ENCODE results near the gene GET3. TPM values are rescaled to one million over a fixed set of nuclear protein-coding genes. Genes with fewer than 3 reads are reported as not detected.

GET3 gene
- polyA plus RNA-seq, 2 of the 4 experiments (the other 2 are of a cell fraction) = 87.0 to 91.7 TPM

DNA sequence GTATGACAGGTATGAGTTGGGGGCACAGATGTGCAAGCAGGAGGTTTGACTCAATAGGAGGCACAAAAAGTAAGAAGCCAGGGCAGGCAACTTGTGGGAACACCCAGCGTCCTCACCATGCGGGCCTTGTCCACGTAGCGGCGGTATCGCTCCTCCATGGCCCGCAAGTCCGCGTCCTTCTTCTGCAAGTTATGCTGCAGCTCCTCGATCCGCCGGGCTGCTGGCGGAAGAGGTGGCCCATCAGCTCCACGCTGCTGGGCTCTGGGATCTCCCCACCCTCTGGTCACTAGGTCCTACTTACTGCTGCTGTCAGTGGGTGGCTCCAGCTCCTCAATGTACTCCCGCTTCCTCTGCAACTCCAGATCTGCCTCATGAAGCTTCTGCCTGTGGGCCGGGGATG is 27.4 kb downstream of the GET3 start:
- CTCF ChIA-PET = interaction anchor here (0.6 to 38.2 kb wide), 15 partner anchors 4 to 183 kb away, joined by 3 to 901 read pairs (median 8); partner anchors contain the start of genes BEST2, DNASE2, GET3 and HOOK2

DNA sequence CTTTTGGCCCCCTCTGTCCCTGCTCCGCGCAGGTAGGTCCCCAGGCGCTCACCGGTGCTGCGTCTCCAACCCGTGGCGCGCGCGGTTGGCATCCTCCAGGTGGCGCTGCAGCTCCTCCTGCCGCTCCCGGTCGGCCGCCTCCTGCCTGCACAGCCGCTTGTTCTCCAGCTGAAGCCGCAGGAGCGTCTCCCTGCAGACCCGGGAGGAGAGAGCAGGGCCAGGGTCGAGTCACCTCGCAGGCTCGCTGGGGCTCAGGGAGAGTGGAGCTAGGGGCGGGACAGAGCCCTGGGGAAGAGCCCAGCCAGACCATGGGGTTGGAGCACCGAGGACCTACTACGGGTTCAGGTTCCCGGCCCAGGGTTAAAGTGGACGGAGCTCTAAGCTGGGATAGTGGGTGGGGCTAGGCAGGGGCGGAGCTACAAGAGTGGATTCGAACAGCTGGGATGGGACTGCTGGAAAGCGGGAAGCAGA is 28.8 kb downstream of the GET3 start:
- 1% methylated on average over 11 of the region's 30 CpGs for WGBS (ENCODE audit: missing lambda C conversion rate)
- FAIRE-seq = no peak
- H3K4me2 ChIP-seq = peak overlapping the region; percentile 58
- peak overlapping the region; percentile 48 to 87; a peak in 5 of 6 replicates for H3K27ac ChIP-seq
- H3K4me3 ChIP-seq = peak overlapping the region; percentile 40
- H3K4me1 ChIP-seq = no peaks in the 10 kb centered on the region
- peak; percentile 97 for ATAC-seq
- ChIA-PET CTCF (interaction anchor here (0.6 to 38.2 kb wide), 32 partner anchors 3 to 328 kb away, joined by 3 to 901 read pairs (median 4); partner anchors contain the start of genes BEST2, DNASE2, GET3 and HOOK2), POLR2A (interaction anchor here (1.0 to 2.1 kb wide), 6 partner anchors 23 to 37 kb away, joined by 3 to 32 read pairs (median 3); partner anchors contain the start of genes GET3 and JUNB)
- no peaks in the 10 kb centered on the region for H3K9me3 ChIP-seq
- TF ChIP-seq ESRRA (IDR thresholded peaks at IDR 0.05; ENCODE audit: borderline replicate concordance, low read length) = no peak
- TF ChIP-seq CHD2 (IDR thresholded peaks at IDR 0.05; ENCODE audit: low read length, partially characterized antibody) = no peak
- peak; percentile 85 for TF ChIP-seq SMC3 (IDR thresholded peaks at IDR 0.05)
- TF ChIP-seq RAD21 (conservative IDR thresholded peaks at IDR 0.05 in 1 of 2, IDR thresholded peaks at IDR 0.05 in 1 of 2) = peak; percentile 69 to 80
- TF ChIP-seq ZNF302 (CRISPR knock-in tag; IDR thresholded peaks at IDR 0.05) = no peak
- TF ChIP-seq RARB (CRISPR knock-in tag; IDR thresholded peaks at IDR 0.05) = no peak
- TF ChIP-seq JUNB (IDR thresholded peaks at IDR 0.05) = no peak
- TF ChIP-seq CBX2 (IDR thresholded peaks at IDR 0.05; ENCODE audit: borderline replicate concordance, low read depth) = no peak
- no peak for TF ChIP-seq NPAS2 (CRISPR knock-in tag; IDR thresholded peaks at IDR 0.05; ENCODE audit: borderline replicate concordance)
- no peak for TF ChIP-seq POLR2AphosphoS2 (conservative IDR thresholded peaks at IDR 0.05; ENCODE audit: low read length)
- TF ChIP-seq HMGXB4 (CRISPR knock-in tag; IDR thresholded peaks at IDR 0.05; ENCODE audit: borderline replicate concordance) = no peak
- no peak for TF ChIP-seq PBX3 (IDR thresholded peaks at IDR 0.05)
- no peak for TF ChIP-seq CHD4 (IDR thresholded peaks at IDR 0.05; ENCODE audit: borderline replicate concordance)
- TF ChIP-seq, protein P1, sequence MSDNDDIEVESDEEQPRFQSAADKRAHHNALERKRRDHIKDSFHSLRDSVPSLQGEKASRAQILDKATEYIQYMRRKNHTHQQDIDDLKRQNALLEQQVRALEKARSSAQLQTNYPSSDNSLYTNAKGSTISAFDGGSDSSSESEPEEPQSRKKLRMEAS (IDR thresholded peaks at IDR 0.05) = 0 out of 2 replicates have a peak, but pooled peaks have one; percentile 31
- TF ChIP-seq JUN (IDR thresholded peaks at IDR 0.05) = peak in 1 of 2 experiments; percentile 26; a peak in 1 of 5 replicates
- no peak for TF ChIP-seq SREBF2 (IDR thresholded peaks at IDR 0.05)
- TF ChIP-seq, protein P2, sequence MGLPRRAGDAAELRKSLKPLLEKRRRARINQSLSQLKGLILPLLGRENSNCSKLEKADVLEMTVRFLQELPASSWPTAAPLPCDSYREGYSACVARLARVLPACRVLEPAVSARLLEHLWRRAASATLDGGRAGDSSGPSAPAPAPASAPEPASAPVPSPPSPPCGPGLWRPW (IDR thresholded peaks at IDR 0.05) = no peak
- TF ChIP-seq ZC3H11A (IDR thresholded peaks at IDR 0.05) = no peak
- TF ChIP-seq PHF8 (IDR thresholded peaks at IDR 0.05; ENCODE audit: borderline replicate concordance, low read depth) = no peak
- TF ChIP-seq KDM1A (IDR thresholded peaks at IDR 0.05; ENCODE audit: low read depth) = no peak
- TF ChIP-seq, protein P3, sequence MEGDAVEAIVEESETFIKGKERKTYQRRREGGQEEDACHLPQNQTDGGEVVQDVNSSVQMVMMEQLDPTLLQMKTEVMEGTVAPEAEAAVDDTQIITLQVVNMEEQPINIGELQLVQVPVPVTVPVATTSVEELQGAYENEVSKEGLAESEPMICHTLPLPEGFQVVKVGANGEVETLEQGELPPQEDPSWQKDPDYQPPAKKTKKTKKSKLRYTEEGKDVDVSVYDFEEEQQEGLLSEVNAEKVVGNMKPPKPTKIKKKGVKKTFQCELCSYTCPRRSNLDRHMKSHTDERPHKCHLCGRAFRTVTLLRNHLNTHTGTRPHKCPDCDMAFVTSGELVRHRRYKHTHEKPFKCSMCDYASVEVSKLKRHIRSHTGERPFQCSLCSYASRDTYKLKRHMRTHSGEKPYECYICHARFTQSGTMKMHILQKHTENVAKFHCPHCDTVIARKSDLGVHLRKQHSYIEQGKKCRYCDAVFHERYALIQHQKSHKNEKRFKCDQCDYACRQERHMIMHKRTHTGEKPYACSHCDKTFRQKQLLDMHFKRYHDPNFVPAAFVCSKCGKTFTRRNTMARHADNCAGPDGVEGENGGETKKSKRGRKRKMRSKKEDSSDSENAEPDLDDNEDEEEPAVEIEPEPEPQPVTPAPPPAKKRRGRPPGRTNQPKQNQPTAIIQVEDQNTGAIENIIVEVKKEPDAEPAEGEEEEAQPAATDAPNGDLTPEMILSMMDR (IDR thresholded peaks at IDR 0.05) = peak; percentile 78
- no peak for TF ChIP-seq ZSCAN20 (CRISPR knock-in tag; IDR thresholded peaks at IDR 0.05)
- TF ChIP-seq POLR2A (IDR thresholded peaks at IDR 0.05; ENCODE audit: low read length) = peak; percentile 23; the same call in 1 of the 2 replicates
- TF ChIP-seq MAZ (IDR thresholded peaks at IDR 0.05; ENCODE audit: borderline replicate concordance, low read depth, low read length) = no peak
- DNase-seq (ENCODE audit: low read depth in 1 of 2, low spot score in 1 of 2) = peak; percentile 82 to 84

More for the DNA sequence above, 27.4 kb downstream of the GET3 start:
- WGBS (ENCODE audit: missing lambda C conversion rate) = 94% methylated on average over 16 of the region's 16 CpGs
- POLR2A ChIA-PET = interaction anchor here (2.1 kb wide), 1 partner anchor 28 kb away, joined by 32 read pairs; the partner anchor contains the start of gene JUNB
- Histone ChIP-seq H3K4me2 (no peak overlapping the region), H3K9me3 (no peaks in the 10 kb centered on the region), H3K4me1 (no peaks in the 10 kb centered on the region), H3K4me3 (no peak overlapping the region), H3K27ac (no peak overlapping the region)
- TF ChIP-seq TFCP2L1 (CRISPR knock-in tag; IDR thresholded peaks at IDR 0.05) (no peak), SMC3 (IDR thresholded peaks at IDR 0.05) (no peak), FOXS1 (CRISPR knock-in tag; IDR thresholded peaks at IDR 0.05) (no peak), USF2 (IDR thresholded peaks at IDR 0.05) (no peak)
- FAIRE-seq (no peak), ATAC-seq (no peak), DNase-seq (ENCODE audit: low read depth in 1 of 2, low spot score in 1 of 2) (no peak)

All from A549 (cell line).